ENCODE data around the gene PAQR4.

Gene PAQR4

DNA sequence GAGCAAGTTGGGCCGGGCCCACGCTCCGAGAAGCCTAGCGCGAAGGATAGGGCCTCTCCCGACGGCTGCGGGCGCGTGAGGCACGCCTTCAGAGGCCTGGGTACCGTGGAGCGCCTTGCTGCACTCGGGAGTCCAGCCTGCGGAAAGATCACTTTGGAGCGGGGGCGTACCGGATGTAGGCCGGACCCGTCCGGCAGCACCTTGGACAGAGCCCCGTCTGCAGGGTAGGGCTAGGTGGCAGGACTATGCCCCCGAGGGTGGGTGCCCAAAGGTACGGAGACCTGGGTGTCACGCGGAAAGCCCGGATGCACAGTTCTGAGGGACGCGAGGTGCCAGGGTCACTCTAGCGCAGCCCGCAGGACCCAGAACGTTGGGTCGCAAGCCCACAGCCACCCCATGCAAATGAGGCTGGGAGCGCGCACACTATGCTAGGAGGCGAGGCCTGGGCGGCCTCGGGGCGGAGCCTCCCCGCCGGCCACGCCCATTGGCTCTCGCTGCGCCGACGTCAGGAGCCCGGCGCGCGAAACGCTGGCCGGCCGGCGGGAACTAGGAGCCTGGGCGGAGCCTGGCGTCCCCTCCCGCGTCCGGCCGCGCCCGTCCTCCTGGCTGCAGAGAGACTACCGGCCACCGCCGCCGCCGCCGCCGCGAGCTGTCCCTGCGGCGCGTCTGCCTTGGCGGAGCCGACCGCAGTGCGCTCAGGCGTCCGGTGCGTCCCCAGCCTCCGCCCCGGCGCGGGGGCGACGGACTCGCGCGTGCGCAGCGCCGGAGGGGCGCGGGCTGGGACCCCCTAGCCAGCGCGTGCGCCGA lies at the start of gene PAQR4:
PAQR4 (plus strand) TSS at position 611 of the 807 bp plus-strand sequence. CDS start 327 bp downstream, outside the sequence.
- no peak for TF ChIP-seq CTCF (IDR thresholded peaks at IDR 0.05)

DNA sequence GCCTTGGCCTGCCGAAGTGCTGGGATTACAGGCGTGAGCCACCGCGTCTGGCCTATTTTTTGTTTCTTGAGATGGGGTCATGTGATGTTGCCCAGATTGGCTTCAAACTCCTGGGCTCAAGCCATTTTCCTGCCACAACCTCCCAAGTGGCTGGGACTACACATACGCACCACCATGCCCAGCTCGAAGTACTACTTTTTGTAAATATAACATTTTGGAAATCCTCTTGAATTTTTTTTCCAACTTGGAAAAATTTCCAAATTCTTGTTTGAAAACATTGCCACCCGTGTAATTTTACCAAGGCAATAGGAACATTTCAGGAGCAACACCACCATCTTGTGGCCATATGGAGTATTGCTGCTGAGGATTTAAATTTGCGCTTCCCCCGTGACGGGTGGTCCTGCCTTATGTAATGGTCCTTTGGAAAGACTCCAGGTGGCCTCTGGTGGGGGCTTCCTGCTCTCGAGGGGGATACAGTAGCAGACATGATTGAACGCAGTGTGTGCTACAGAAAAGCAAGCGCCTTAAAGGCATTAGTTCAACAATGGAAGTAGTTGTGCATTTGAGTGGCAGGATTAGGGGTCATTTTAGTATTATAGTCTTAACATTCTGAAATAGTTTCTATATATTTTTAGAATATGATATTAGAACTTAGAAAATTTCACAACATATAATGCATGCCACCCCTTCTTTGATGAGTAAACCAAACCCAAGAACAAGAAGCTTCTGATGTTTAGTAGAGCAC lies 49.5 kb upstream of the PAQR4 start:
- peak; percentile 92 for TF ChIP-seq CTCF (IDR thresholded peaks at IDR 0.05)

DNA sequence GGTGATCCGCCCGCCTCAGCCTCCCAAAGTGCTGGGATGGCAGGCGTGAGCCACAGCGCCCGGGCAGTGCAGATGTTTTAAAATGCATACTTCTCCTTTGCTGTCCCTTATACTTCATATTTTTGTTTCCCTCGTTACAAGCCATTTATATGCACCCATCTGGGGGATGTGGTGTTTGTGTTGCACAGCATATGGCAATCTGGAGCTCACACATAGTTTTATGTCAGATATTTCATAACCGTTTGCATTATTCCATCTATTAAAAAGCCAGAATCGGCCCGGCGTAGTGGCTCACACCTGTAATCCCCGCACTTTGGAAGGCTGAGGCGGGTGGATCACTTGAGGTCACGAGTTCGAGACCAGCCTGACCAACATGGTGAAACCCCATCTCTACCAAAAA lies 45.7 kb upstream of the PAQR4 start:
- TF ChIP-seq CTCF (IDR thresholded peaks at IDR 0.05), result no peak

- TF ChIP-seq CTCF (IDR thresholded peaks at IDR 0.05), result no peak
Observed at GRCh38 chr16:2924901-2925755, 44.0 kb upstream of the PAQR4 start.

GRCh38 chr16:2925951-2926649 lies 43.0 kb upstream of the PAQR4 start:
- no peak for TF ChIP-seq CTCF (IDR thresholded peaks at IDR 0.05)

DNA sequence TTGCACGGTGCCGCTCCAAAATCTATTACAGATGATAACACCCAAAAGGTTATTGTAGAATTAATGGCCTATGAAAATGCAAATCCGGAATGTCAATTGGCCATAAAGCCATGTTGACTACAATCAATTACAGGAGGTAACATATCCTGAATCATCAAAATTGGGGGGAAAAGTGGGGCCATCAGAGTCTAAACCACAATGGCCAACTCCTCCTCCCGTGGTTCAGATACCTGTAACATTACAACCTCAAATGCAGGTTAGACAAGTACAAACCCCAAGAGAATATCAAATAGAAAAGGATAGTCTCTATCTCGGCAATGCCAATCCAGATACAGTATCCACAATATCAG lies 42.5 kb upstream of the PAQR4 start:
- TF ChIP-seq CTCF (IDR thresholded peaks at IDR 0.05), result no peak

Data from LNCAP (cell line).